HG03064 (cell line): ENCODE results near the gene TANC1.

Experiments used
- ATAC-seq: cut with Tn5 transposase; IDR thresholded peaks from one replicate; pipeline ENCODE4 v1.9.1; 2021; ENCODE audit warnings: low read depth; ENCODE audit not compliant: unreplicated experiment

TANC1 gene

GRCh38 chr2:158960193-158960592 is 8.2 kb upstream of the TANC1 start:
- ATAC-seq = no peak

DNA sequence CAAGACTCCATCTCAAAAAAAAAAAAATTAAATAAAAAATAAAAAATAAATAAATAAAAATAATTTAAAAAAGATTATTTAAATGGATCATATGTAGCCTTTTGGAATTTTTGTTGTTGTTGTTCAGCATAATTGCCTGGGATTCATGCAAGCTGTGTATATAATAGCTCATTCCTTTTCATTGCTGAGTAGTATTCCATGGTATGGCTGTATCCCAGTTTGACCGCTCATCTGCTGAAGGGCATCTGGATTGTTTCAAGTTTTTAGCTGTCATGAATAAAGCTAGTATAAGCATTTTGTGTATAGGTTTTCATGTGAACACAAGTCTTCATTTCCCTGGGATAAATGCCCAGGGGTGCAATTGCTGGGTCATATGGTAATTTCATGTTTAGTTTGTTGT is 6.4 kb upstream of the TANC1 start:
- no peak for ATAC-seq

DNA sequence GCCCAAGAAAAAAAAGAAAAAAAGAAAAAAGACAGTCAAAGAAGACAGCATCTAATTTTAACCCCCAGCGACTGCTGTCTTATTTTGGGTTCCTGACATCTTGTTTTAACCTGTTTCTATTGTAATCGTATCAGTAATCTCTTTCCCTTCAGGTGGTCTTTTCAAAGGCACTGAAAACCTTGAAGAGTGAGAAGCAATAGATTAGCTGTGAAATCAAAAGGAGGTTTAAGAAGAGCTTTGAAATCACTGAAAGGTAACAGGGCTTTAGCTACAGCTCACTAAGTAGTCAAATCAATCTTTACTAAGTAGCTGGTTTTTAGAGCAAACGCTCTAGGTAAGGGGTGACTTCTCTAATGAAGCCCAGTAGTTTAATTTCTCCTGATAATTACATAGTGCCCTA is 5.4 kb upstream of the TANC1 start:
- no peak for ATAC-seq

DNA sequence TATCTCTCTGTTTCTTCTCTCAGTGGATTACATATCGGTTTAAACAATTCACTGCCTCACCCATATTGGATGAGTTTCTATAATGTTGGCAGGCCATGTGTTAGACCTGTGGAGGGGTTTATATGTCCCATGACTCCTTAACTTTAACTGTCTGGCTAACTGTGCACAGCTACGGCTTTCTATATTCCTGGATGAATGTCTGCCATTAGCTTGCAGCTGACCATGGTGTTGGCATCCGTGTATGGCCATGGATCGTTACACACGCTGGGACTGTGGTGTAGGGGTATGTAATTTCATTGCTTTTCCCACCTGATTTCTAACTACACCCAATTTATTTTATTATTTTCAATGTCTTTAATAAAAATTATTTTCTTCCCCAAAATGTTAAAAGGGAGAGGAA is 3.3 kb upstream of the TANC1 start:
- no peak for ATAC-seq

DNA sequence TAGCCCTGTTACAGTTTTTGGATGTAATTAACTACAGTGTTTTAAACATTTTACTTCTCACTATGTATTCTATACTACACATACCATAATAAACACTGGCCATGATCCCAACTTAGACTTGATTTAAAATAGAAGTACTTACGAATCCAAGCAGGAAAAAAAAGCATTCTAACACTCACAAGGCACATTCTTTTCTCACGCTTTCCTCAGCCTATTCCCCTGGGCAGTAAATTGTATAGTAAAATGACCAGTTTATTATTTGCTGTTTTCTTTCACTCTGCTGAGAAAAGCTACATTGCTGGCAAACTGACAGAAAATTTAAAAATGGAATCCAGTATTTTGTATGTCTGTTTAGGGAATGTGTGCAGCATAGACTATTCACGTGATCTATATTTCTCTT is 2.8 kb upstream of the TANC1 start:
- ATAC-seq = no peak

DNA sequence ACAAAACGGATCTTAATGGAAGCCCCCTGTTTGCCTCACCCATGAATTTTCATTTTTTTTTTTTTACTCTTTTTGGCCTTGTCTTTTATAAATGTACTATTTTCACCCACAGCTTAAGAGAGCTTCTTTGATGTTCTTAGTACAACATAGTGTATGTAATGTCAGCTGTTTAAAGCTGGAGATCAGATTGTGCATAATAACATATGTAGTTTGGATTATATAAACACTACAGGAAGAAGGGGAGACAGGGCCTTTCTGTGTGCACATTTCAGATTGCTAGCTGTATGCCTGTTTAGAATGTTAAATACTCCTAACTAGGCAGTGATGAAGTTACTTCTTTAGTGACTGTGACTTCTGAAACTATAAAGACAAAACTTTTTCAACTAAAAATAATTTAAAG is 2.1 kb upstream of the TANC1 start:
- ATAC-seq = no peak

GRCh38 chr2:158967114-158967730 is 1.2 kb upstream of the TANC1 start:
- ATAC-seq = no peak

- no peak for ATAC-seq
Observed at GRCh38 chr2:158967731-158968395, 577 bp upstream of the TANC1 start.

GRCh38 chr2:158969162-158969714 is 798 bp downstream of the TANC1 start:
- no peak for ATAC-seq

DNA sequence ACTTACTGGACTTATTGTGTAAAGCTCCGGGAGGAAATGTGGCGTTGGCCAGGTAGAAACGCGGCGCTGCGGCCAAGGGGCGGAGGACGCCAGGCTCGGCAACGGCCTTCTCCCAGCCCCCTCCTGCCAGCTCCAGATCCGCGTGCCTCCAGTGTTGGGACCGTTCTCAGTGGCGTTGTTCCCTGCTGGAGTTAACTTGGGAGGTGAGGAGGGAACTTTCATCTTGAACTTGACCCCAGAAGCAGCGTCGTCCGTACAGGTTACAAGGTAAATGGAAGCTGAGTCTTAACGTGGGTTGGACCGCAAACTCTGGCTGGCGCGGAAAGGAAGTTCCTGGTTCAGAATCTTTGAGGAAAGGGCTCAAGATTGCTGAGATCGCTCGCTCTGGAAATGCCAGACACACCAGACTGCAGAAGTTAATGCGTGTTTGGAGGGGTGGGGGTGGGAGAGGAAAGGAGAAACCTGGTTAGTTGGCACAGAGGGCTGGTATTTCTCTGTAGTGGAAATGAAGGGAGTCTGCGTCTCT is 1.3 kb downstream of the TANC1 start:
- no peak for ATAC-seq

DNA sequence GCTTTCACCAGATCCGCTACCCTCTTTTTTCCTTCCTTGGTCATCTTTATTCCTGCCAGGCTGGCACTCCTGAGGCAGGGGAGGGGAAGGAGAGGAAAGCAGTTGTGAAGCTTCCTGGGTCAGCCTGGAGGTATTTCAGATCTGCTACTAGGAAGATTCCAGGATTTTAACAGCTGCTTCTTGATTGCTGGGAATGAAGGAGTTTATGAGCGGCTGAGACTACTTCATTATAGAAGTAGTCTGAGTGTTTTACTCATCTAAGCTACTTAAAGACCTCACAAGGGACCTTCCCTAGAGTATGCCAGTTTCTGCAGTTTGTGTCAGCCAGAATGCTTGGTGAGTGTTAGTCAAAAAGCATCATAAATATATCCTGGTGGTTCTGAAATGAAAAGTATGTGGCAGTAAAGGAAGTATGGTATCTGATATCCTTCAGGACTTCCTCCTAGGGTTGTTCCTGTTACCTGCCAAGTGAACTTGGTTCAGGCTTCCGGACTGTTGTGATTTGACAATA is 1.9 kb downstream of the TANC1 start:
- ATAC-seq = no peak

DNA sequence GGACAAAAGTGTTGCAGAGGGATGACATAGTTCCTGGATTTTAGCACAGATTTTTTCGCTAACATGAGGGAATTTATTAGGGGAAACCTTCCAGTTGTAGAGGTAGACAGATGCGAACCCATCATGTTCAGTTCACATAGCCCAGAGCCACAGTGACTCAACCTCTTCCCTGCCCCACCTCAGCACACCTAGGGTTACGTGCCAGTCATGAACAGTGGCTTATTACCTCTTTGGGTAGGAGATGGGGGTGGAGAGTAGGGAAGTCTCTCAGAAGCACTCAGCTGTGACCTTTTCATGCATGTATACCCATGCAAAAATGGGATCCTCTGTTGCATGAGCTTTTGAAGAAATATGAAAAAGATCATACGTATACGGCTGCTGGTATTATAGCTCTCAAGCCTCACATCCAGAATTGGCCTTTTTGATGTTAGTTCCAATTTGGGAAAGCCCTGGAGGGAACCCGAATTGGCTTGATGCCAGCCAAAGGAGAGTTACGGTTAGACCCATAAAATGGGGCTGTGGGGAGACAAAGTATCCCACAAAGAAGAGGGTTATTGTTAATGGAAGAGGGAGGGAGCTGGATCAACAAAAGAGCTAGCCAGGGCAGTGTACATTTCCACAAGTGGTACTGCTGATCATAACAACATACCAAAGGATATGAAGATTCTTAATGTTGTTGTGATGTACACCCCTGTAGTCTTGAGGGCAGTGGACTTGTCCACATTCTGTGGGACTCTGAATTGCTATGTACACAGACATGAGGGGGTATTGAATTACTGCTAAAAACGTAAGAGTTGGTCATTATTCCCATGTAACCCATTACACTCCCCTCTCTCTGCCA is 4.9 kb downstream of the TANC1 start:
- ATAC-seq = no peak

- no peak for ATAC-seq
Observed at GRCh38 chr2:158975271-158975921, 7.0 kb downstream of the TANC1 start.

DNA sequence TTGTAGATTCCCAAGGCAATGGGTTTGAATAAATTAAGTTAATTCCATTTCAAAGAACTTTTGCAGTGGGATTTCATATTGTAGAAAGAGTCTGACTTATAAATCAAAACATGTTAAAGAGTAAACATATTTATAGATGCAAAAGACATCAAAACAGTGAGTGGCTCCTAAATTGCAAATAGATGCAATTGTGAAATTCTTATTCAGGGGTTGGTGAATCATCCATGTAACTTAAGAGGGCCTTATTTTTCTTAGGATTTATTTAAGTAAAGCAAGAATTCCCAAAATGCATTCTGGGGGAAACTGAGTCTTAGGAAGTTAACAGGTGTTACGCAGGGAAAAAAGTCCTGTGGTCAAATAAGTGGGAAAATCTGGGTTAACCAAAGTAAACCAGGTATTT is 11.3 kb downstream of the TANC1 start:
- ATAC-seq = no peak

DNA sequence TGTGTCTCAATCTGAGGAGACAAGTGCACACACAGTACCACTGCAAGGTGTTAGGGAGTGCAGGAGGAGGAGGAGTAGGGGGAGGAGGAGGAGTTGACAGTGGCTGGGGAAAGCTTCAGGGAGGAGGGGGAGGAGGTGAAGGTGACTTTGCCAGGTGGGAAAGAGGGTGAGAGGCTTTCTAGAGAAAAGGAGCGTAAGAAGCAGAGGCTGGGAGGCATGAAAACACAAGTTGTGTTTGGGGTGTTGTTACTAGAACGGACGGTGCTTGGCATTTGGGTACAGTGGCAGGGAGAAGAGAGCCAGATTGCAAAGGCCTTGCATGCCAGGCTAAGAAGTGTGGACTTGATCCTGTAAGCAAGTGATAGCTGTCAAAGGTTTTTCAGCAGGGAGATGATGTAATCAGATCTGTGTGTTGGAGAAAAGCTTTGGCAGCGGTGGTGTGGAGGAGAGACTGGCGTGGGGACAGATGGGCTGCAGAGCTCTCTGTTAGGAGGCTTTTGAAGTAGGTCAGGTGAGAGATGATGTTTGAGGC is 16.2 kb downstream of the TANC1 start:
- no peak for ATAC-seq

GRCh38 chr2:158988501-158988900 is 20.1 kb downstream of the TANC1 start:
- no peak for ATAC-seq

- ATAC-seq = no peak
Observed at GRCh38 chr2:158989165-158989564, 20.7 kb downstream of the TANC1 start.

DNA sequence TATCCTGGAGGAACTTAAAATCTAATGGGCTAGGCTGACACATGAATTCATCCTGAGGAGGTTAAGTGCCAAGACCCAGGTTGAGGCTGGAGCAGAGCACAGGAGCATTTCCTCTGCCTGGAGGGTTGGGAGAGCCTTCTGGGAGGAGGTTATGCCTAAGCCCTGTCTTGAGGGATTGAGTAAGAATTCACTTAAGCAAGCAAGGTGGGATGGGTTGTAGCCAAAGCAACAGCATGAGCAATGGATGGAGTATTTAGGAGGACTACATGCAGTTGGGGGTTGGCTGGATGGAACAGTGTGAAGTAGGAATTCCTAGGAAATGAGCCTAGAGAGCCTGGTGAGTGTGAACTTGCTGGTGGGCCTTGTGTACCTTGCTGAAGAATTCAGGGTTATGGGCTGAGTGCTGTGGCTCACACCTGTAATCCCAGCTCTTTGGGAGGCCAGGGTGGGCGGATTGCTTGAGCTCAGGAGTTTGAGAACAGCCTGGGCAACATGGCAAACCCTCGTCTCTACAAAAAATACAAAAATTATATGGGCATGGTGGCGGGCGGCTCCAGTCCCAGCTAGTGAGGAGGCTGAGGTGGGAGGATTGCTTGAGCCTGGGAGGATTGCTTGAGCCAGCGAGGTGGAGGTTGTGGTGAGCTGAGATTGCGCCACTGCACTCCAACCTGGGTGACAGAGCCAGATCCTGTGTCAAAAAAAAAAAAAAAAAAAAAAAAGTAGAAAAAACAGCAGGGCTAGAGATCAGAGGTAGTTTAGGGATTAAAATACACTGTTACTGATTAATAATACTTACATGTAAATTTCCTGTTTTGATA is 22.2 kb downstream of the TANC1 start:
- no peak for ATAC-seq

DNA sequence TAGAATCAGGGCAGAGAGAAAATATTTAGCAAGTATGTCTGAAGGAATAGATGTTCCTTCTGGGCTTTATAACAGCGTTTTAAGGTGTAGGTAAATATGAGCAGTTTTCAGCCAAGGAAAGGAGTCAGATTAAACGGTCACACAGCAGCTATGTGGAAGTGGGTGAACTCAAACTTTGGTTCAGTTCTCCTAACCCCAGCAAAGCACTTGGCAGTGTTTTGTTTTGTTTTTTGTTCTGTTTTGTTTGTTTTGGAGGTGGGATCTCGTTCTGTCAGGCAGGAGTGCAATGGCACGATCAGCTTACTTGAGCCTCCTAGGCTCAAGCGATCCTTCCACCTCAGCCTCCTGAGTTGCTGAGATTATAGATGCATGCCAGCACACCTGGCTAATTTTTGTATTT is 24.6 kb downstream of the TANC1 start:
- no peak for ATAC-seq
